GM20000 (cell line): ENCODE measurements around the gene ADGRL3.

ENCODE experiments used
- DNase-seq: peaks from one replicate; pipeline ENCODE4 v3.0.0; 2012; ENCODE audit warnings: low spot score
- TF ChIP-seq, protein P1 (sequence below): IDR thresholded peaks from 2 replicates; pipeline ENCODE4 v1.5.1; 2012; ENCODE audit warnings: mild to moderate bottlenecking, control low read depth; ENCODE audit errors: extremely low read depth, missing control alignments

The ADGRL3 gene

DNA sequence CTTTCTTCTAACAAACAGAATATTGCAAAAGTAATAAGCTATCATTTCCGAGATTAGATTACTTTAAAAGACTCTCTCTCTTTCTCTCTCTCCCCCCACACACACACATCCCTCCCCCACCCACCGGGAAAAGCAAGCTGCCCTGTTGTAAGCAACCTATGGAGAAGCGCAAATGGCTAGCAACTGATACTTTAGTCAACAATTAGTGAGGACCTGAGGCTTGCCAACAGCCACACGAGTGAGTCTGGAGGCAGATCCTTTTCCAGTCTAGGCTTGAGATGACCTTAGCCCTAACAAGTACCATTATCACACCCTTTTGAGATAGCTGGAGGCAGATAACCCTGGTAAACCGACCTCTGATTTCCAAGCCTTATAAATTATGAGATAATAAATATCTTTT lies 19.7 kb upstream of the ADGRL3 start:
- no peak for DNase-seq
- TF ChIP-seq, protein P1, sequence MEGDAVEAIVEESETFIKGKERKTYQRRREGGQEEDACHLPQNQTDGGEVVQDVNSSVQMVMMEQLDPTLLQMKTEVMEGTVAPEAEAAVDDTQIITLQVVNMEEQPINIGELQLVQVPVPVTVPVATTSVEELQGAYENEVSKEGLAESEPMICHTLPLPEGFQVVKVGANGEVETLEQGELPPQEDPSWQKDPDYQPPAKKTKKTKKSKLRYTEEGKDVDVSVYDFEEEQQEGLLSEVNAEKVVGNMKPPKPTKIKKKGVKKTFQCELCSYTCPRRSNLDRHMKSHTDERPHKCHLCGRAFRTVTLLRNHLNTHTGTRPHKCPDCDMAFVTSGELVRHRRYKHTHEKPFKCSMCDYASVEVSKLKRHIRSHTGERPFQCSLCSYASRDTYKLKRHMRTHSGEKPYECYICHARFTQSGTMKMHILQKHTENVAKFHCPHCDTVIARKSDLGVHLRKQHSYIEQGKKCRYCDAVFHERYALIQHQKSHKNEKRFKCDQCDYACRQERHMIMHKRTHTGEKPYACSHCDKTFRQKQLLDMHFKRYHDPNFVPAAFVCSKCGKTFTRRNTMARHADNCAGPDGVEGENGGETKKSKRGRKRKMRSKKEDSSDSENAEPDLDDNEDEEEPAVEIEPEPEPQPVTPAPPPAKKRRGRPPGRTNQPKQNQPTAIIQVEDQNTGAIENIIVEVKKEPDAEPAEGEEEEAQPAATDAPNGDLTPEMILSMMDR = no peak

DNA sequence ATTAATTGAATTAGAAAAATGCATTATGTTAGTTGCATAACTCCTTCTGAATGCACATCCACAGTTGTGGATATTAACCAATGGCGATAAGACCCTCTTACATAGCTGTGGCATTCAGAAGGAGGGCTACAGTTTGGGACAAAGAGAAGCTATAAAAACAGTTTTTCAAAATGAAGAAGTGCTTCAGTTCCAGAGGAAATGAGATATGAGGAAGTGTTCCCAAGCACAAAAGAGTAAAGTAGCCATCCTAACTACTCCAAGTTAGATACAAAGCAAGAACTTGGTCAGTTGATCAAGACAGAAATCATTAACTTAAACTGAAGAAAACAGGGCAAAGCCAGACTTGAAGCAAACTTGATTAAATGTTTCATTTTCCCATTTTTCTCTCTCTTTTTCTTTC lies 17.2 kb upstream of the ADGRL3 start:
- TF ChIP-seq, protein P1 = no peak
- DNase-seq = no peak

DNA sequence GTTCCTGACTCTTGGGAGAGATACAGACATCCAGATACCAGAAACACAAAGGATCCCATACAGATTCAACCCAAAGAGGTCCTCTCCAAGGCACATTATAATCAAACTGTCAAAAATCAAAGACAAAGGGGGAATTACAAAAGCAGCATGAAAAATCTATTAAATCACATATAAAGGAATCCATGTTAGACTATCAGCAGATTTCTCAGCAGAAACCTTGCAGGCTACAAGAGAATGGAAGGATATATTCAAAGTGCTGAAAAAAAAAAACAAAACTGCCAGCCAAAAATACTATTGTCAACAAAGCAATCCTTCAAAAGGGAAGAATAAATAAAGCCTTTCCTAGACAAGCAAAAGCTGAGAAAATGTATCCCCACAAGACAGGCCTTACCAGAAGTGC lies 14.8 kb upstream of the ADGRL3 start:
- no peak for DNase-seq

DNA sequence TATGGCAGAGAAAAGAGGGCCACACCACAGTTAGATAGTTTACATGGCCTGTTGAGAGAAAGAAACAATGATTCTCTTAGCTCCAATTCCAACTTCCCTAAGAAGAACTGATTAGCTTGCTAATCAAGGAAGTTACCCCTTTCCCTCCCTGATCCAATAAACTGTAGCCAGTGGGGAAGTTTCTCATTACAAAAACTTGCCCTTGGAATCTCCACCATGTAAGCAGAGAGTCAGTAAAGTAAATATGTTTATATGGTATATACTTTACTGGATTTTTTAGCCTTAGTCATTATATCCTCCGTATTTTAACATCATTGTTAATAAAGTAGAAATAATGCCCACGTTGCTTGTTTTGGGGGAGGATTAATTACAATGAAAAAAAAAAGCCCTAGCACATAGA lies 7.7 kb upstream of the ADGRL3 start:
- TF ChIP-seq, protein P1 = no peak
- no peak for DNase-seq

More for the DNA sequence above, 14.8 kb upstream of the ADGRL3 start:
- TF ChIP-seq, protein P1 = no peak

DNA sequence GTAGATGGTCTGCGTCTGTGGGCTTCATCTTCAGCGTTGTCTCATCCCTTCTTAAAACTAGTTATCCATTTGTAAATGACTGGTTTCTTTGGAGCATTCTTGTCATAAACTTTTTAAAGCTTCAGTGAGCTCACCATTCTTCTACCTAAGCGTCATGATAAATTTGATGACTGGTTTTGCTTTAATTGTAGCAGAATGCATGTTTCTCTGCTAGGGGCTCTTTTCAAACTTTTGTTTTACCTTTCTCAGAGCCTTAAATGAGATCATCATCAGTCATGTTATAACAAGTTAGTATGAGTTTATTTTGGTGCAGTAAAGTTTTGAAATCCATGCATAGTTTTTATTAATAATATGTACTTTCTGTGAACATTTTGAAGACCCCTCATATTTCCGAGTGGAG lies 6.3 kb upstream of the ADGRL3 start:
- TF ChIP-seq, protein P1 = no peak
- no peak for DNase-seq

DNA sequence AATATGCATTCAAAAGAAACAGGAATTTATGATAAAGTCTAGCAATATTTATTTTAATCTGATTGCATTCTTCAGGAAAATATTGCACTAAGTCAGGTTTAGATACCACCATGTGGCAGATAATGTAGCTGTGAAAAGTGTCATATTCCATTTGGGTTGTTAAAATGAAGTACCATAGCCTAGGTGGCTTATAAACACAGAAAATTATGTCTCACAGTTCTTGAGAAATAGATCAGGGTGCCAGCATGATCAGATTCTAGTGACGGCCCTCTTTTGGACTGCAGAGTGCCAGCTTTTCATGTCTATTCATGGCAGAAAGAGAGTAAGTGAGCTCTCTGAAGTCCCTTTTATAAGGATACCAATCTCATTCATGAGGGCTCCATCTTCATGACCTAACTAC lies 5.6 kb upstream of the ADGRL3 start:
- TF ChIP-seq, protein P1 = no peak
- DNase-seq = no peak

DNA sequence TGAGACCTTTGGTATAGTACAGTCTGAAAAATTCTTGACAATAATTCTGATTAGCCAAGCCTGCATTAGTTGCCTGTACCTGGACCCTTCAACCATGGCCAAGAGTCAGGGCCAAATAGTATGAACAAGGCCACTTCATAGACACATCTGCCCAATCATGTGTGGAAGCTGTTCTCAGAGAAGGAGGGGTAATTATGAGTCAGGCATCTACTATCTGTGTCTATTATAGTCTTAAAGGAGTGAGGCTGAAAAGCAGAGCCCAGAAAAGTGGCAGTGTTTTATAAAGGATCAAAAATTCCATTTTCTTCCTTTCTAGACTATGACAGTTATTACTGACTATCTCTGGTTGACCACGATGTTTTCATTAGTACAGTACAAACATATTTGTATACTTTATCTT lies 5.0 kb upstream of the ADGRL3 start:
- TF ChIP-seq, protein P1 = no peak
- DNase-seq = no peak
